HEK293 (cell line): Measurements from ENCODE around the gene BLOC1S2.

Source experiments
- ZNF416 ChIP-seq: fragments of 450-650 bp; formaldehyde crosslinking; IDR thresholded peaks from 2 replicates; pipeline ENCODE4 v1.5.1; 2016; ENCODE audit warnings: missing biosample characterization, missing genetic modification characterization
- TF ChIP-seq, protein P1 (sequence below): fragments of 450-650 bp; formaldehyde crosslinking; IDR thresholded peaks from 2 replicates; pipeline ENCODE4 v1.5.1; 2016; ENCODE audit warnings: missing biosample characterization, missing genetic modification characterization

DNA sequence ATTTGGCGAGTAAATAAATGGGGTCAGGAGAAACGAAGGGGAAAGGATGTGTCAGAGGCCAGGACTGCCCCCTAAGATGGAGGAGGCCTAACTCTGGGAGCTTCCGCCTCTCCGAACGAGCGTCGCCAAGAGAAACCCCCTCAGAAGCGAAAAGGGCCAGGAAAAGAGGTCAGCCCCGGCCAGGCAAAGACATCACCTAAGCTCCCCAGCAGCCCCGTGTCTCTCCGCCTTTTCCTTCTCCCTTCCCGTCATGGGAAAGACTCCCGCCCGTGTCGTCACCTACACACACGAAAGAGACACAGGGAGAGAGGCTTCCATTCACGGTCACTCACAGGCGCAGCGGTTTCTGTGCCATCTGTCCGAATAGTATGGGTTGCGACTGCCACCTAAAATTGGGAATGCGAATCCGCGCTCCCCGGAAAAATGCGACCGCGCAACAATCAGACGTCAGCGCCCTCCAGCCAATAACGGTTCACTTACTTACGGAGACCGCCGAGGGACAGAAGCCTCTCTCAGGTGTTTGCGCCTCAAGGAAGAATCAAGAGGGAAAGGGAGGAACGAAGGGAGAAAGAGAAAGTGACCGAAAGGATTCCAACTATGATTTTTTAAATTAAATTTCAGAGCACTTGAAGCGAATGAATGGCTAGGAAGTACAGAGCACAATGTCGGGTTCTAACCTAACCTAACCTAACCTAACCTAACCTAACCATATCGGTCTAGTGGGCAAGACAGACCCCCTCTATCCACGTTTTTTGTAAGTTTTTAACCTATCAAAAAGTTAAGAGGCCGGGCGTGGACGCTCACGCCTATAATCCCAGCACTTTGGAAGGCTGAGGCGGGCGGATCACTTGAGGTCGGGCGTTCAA, 19.0 kb downstream of the BLOC1S2 start, which contains the start of gene CWF19L1:
- TF ChIP-seq, protein P1, sequence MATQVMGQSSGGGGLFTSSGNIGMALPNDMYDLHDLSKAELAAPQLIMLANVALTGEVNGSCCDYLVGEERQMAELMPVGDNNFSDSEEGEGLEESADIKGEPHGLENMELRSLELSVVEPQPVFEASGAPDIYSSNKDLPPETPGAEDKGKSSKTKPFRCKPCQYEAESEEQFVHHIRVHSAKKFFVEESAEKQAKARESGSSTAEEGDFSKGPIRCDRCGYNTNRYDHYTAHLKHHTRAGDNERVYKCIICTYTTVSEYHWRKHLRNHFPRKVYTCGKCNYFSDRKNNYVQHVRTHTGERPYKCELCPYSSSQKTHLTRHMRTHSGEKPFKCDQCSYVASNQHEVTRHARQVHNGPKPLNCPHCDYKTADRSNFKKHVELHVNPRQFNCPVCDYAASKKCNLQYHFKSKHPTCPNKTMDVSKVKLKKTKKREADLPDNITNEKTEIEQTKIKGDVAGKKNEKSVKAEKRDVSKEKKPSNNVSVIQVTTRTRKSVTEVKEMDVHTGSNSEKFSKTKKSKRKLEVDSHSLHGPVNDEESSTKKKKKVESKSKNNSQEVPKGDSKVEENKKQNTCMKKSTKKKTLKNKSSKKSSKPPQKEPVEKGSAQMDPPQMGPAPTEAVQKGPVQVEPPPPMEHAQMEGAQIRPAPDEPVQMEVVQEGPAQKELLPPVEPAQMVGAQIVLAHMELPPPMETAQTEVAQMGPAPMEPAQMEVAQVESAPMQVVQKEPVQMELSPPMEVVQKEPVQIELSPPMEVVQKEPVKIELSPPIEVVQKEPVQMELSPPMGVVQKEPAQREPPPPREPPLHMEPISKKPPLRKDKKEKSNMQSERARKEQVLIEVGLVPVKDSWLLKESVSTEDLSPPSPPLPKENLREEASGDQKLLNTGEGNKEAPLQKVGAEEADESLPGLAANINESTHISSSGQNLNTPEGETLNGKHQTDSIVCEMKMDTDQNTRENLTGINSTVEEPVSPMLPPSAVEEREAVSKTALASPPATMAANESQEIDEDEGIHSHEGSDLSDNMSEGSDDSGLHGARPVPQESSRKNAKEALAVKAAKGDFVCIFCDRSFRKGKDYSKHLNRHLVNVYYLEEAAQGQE (tag by site-specific recombination) = no peak
- TF ChIP-seq ZNF416 = no peak
